NCI-H2227 (cell line): ENCODE measurements around the gene ETFDH.
"Not testable (repeated sequence)": the region's sequence is repeated elsewhere in the genome, so short reads cannot be mapped to it uniquely, and the experiment has no call there.

Experiments
- DNase-seq: peaks from one replicate; lab custom pipeline; 2025; ENCODE audit not compliant: unreplicated experiment; lab: John Stamatoyannopoulos, UW

Gene ETFDH

DNA sequence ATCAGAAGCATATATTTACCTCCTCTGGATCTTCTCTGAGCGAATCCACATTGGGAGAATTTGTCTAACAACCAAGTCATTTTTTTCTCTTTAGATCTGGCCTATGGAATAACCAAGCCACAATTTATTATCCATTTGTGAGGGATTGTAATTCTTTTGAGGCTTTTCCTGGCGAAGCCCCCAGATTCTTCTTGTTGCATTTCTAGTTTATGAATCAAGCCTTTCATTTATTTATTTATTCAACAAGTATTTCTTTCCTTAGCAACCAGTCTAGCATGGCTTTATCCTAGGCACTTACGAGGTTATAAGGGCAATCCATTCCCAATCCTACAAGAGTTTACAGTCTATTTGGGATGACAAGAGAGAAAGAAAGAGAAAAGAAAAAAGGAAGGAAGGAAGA, 78.3 kb downstream of the ETFDH start:
- no peak for DNase-seq

DNA sequence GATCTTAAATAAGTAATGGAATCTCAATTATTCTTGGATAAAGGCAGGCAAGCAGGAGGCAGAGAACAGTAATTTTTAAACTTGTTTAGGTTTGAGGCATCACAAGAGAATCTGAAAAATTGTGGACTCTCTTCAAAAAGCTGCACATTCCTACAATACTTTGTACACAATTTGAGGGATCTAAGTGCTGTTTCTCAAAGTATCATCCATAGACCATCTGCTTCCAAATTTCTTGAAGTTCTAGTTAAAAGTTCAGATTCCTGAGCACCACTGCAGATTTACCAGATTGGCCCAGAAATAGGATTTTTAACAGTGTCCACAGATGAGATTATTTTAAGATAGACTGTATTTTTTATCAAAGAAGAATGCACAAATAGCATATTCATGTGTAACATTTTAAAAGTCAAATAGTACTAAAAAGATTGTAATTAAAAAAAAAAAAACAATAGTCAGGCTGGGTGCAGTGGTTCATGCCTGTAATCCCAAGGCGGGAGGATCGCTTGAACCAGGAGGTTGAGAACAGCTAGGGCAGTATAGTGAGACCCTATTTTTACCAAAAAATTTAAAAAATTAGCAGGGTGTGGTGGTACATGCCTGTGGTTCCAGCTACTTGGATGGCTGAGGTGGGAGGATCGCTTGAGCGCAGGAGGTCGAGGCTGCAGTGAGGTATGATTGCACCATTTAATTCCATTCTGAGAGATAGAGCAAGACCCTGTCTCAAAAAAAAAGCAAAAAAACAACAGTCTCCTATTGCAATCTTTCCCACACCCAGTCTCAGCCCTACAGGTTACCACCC, 82.5 kb downstream of the ETFDH start:
- DNase-seq = no peak

DNA sequence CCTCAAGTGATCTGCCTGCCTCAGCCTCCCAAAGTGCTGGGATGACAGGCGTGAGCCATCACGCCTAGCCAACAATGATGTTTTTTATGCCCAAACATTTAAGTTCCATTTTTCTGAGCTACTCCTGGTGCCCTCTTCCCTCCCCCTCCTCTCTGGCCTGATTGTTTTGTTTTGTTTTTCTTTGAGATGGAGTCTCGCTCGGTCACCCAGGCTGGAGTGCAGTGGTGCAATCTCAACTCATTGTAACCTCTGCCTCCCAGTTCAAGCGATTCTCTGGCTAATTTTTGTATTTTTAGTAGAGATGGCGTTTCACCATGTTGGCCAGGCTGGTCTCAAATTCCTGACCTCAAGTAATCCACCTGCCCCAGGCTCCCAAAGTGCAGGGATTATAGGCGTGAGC, 83.7 kb downstream of the ETFDH start:
- DNase-seq = not testable (repeated sequence)

DNA sequence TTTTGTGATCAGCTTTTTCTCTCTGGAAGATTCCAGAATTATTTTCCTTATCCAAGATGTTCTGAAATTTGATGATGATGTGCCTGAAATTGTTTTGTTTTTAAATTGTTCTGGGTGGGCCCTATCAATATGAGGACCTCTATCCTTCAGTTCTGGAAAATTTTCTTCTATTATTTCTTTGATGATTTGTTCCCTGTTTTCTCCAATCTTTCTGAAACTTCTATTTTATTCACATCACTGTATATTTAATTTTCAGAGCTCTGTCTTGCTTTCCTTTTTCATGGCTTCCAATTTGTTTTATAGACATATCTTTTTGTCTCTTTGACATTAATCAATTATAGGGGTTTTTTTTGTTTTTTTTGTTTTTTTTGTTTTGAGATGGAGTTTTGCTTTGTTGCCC, 84.5 kb downstream of the ETFDH start:
- DNase-seq = no peak

DNA sequence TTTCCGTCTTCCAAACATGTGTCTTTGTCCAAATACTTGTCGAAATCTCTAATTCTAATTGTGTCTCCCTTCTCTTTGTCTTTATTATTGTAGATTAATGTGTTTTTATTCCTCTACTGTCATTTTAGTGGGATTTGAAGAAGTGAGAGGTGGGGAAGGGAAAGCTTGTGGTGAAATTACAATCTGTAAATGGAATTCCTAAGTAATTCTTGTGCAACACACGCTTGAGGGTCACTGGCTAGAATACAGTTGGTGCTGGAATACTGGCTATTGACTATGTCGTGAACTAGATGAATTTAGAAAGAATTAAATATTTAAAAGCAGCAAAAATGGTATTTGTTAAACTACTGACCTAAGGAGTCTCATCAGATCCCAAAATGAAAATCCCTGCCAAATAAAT, 86.0 kb downstream of the ETFDH start:
- DNase-seq = no peak

DNA sequence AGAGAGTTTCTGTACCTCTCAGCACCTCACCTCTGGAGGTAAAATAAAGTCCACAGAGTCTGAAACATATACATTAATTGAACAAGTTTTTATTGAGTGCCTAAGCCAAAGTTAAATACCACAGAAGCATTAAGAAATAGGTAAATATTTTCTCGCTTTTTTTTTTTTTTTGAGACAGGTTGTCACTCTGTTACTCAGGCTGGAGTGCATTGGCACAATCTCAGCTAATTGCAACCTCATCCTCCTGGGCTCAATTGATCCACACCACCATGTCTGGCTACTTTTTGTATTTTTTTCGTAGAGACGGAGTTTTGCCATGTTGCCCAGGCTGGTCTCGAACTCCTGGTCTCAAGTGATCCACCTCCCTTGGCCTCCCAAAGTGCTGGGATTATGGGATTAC, 86.6 kb downstream of the ETFDH start:
- DNase-seq = no peak
